Inferior parietal cortex (tissue), 1 donor: ENCODE data around the gene GIGYF2.

ENCODE experiments used
- DNase-seq: peaks from one replicate; pipeline ENCODE4 v3.0.0-alpha.2; 2016; ENCODE audit errors: extremely low spot score

Gene GIGYF2

GRCh38 chr2:232761301-232761907, 64.3 kb downstream of the GIGYF2 start:
- DNase-seq, result peak; percentile 10

- no peak for DNase-seq
These were observed 70.7 kb downstream of the GIGYF2 start for GRCh38 chr2:232767866-232768265.

GRCh38 chr2:232770207-232770606, 73.1 kb downstream of the GIGYF2 start:
- no peak for DNase-seq

- no peak for DNase-seq
These were observed 74.7 kb downstream of the GIGYF2 start for GRCh38 chr2:232771870-232772269.

GRCh38 chr2:232772531-232772930, 75.4 kb downstream of the GIGYF2 start:
- DNase-seq, result no peak

GRCh38 chr2:232773815-232774214, 76.7 kb downstream of the GIGYF2 start:
- DNase-seq, result no peak

- no peak for DNase-seq
These were observed 79.3 kb downstream of the GIGYF2 start, which contains the start of gene KCNJ13 for GRCh38 chr2:232776435-232776834. KCNJ13 (minus strand) TSS chr2:232776565; CDS start chr2:232771362, 5,203 bp downstream.

GRCh38 chr2:232777276-232777675, 80.1 kb downstream of the GIGYF2 start:
- DNase-seq, result no peak

GRCh38 chr2:232779465-232779864, 82.3 kb downstream of the GIGYF2 start:
- DNase-seq, result no peak

GRCh38 chr2:232779934-232780333, 82.8 kb downstream of the GIGYF2 start:
- no peak for DNase-seq

GRCh38 chr2:232781765-232782164, 84.6 kb downstream of the GIGYF2 start:
- no peak for DNase-seq

- DNase-seq, result no peak
These were observed 86.1 kb downstream of the GIGYF2 start for GRCh38 chr2:232783278-232783677.

- DNase-seq, result no peak
These were observed 90.7 kb downstream of the GIGYF2 start for GRCh38 chr2:232787806-232788205.

- no peak for DNase-seq
These were observed 92.0 kb downstream of the GIGYF2 start for GRCh38 chr2:232789082-232789481.

GRCh38 chr2:232791518-232791917, 94.4 kb downstream of the GIGYF2 start:
- DNase-seq, result no peak

- DNase-seq, result no peak
These were observed 96.1 kb downstream of the GIGYF2 start for GRCh38 chr2:232793271-232793670.

GRCh38 chr2:232794981-232795380, 97.8 kb downstream of the GIGYF2 start:
- no peak for DNase-seq

GRCh38 chr2:232795920-232796319, 98.8 kb downstream of the GIGYF2 start:
- DNase-seq, result no peak

- DNase-seq, result no peak
These were observed 101.1 kb downstream of the GIGYF2 start for GRCh38 chr2:232798187-232798586.

- DNase-seq, result no peak
These were observed 103.0 kb downstream of the GIGYF2 start for GRCh38 chr2:232800166-232800565.

GRCh38 chr2:232802091-232802490, 105.0 kb downstream of the GIGYF2 start:
- no peak for DNase-seq

- DNase-seq, result no peak
These were observed 112.4 kb downstream of the GIGYF2 start for GRCh38 chr2:232809349-232810124.

- DNase-seq, result no peak
These were observed 113.3 kb downstream of the GIGYF2 start for GRCh38 chr2:232810444-232810843.
